ENCODE data around the gene SLC22A23. TPM values are rescaled to one million over a fixed set of nuclear protein-coding genes. Genes with fewer than 3 reads are reported as not detected.

The SLC22A23 gene
- total RNA-seq, 4 donors from 2014 or later: 6.6 to 25.0 (median 14.6) TPM

DNA sequence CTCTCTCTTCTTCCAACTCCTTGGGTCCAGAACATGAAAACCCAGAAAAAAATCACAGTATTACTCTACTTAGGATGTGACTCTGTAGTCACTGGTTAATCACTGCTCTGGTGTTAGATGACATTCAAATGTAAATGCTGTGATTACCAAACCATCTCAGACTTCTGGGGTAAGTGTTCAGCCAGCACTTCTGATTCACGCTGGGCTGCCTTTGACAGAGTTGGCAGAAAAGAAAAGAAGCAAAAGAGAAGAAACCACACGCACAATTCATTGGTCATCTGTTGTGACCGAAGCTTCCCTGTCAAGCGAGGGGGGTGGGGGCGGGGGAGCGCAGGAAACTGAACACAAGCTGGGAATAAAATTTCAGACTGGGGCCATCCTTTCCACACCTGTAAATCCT is 115.4 kb downstream of the SLC22A23 start:
- H3K4me3 ChIP-seq: no peak overlapping the region
- no peaks in the 10 kb centered on the region for H3K36me3 ChIP-seq
- in situ Hi-C loops (cut with MboI; ENCODE audit: low sequenced_read_pairs in 4 of 4): no loop called here
- intact Hi-C loops (cut with DNase I; ENCODE audit: low total_unique reads): loop anchor here (5.0 to 10.0 kb wide), 3 partner anchors 66 to 573 kb away; no protein-coding TSS in a partner anchor
- TF ChIP-seq, protein P1, sequence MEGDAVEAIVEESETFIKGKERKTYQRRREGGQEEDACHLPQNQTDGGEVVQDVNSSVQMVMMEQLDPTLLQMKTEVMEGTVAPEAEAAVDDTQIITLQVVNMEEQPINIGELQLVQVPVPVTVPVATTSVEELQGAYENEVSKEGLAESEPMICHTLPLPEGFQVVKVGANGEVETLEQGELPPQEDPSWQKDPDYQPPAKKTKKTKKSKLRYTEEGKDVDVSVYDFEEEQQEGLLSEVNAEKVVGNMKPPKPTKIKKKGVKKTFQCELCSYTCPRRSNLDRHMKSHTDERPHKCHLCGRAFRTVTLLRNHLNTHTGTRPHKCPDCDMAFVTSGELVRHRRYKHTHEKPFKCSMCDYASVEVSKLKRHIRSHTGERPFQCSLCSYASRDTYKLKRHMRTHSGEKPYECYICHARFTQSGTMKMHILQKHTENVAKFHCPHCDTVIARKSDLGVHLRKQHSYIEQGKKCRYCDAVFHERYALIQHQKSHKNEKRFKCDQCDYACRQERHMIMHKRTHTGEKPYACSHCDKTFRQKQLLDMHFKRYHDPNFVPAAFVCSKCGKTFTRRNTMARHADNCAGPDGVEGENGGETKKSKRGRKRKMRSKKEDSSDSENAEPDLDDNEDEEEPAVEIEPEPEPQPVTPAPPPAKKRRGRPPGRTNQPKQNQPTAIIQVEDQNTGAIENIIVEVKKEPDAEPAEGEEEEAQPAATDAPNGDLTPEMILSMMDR (IDR thresholded peaks at IDR 0.05 in 4 of 5, conservative IDR thresholded peaks at IDR 0.05 in 1 of 5): no peak
- TF ChIP-seq POLR2A (IDR thresholded peaks at IDR 0.05): peak in 1 of 2 donors; percentile 24
- DNase-seq (peak; percentile 55 to 61), ATAC-seq (peak; percentile 59 to 77)
- peaks cover 52 to 58% of the 10 kb centered on the region in 2 donors for H3K4me1 ChIP-seq
- H3K27ac ChIP-seq: peak overlapping the region; percentile 73 to 80 (median 77)
- no peaks in the 10 kb centered on the region for H3K9me3 ChIP-seq
- H3K27me3 ChIP-seq: no peaks in the 10 kb centered on the region

- no peak for TF ChIP-seq POLR2A (IDR thresholded peaks at IDR 0.05)
- TF ChIP-seq, protein P1 (IDR thresholded peaks at IDR 0.05 in 4 of 5, conservative IDR thresholded peaks at IDR 0.05 in 1 of 5): no peak
- Histone ChIP-seq H3K27me3 (no peaks in the 10 kb centered on the region), H3K4me1 (peaks cover 47 to 57% of the 10 kb centered on the region in 2 donors), H3K27ac (peak overlapping the region; percentile 73 to 80 (median 77)), H3K36me3 (no peaks in the 10 kb centered on the region), H3K4me3 (no peak overlapping the region), H3K9me3 (no peaks in the 10 kb centered on the region)
- DNase-seq (no peak), ATAC-seq (peak in 1 of 2 donors; percentile 5)
- in situ Hi-C loops (cut with MboI; ENCODE audit: low sequenced_read_pairs in 4 of 4) (no loop called here), intact Hi-C loops (cut with DNase I; ENCODE audit: low total_unique reads) (loop anchor here (5.0 to 10.0 kb wide), 3 partner anchors 66 to 574 kb away; no protein-coding TSS in a partner anchor)
These were observed 116.0 kb downstream of the SLC22A23 start for GRCh38 chr6:3340894-3341293.

DNA sequence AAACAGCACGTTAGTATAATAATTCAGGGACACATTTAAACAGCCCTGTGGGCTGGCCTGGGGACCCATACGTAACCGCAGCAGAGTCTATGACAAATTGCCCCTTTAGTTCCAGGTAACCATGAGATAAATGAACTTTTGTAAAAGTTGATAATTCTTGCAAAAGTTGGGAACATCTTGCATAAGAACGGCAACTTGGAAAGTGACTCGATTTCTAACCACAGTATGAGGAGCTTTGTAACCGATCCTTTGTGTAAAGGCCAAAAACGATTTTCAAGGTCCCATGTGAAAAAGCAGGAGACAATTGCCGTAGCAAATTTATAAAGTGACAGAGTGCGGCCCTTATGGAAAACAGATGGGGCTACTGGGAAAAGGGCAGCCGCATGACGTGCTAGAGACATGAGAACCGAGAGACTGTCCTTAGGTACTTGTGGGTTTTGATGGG is 116.5 kb downstream of the SLC22A23 start:
- Histone ChIP-seq H3K27ac (peak overlapping the region; percentile 73 to 80 (median 77)), H3K4me3 (no peak overlapping the region), H3K4me1 (peaks cover 44 to 54% of the 10 kb centered on the region in 2 donors), H3K27me3 (no peaks in the 10 kb centered on the region), H3K36me3 (no peaks in the 10 kb centered on the region), H3K9me3 (no peaks in the 10 kb centered on the region)
- TF ChIP-seq, protein P1 (IDR thresholded peaks at IDR 0.05 in 4 of 5, conservative IDR thresholded peaks at IDR 0.05 in 1 of 5): no peak
- no peak for TF ChIP-seq POLR2A (IDR thresholded peaks at IDR 0.05)
- in situ Hi-C loops (cut with MboI; ENCODE audit: low sequenced_read_pairs in 4 of 4) (no loop called here), intact Hi-C loops (cut with DNase I; ENCODE audit: low total_unique reads) (loop anchor here (5.0 to 10.0 kb wide), 3 partner anchors 67 to 574 kb away; no protein-coding TSS in a partner anchor)
- DNase-seq: no peak
- peak; percentile 35 to 49 for ATAC-seq

DNA sequence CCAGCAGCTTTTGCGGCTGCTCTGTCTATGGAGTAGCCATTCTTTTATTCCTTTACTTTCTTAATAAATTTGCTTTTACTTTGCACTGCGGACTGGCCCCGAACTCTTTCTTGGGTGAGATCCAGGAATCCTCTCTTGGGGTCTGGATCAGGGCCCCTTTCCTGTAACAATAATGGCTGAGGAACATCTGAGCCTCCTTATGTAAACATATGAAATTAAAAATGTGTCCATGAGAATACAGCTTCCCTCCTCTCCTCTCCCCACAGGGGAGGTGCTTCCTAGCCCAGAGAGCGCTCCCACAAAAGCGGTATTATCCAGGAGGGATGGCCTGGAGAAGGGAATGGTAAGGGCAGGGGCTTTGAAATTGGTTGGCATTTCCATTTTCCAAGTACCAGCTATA is 117.0 kb downstream of the SLC22A23 start:
- in situ Hi-C loops (cut with MboI; ENCODE audit: low sequenced_read_pairs in 4 of 4): no loop called here
- peaks cover 43 to 52% of the 10 kb centered on the region in 2 donors for H3K4me1 ChIP-seq

More for the DNA sequence above, 117.0 kb downstream of the SLC22A23 start:
- no peaks in the 10 kb centered on the region for H3K27me3 ChIP-seq
- no peaks in the 10 kb centered on the region for H3K9me3 ChIP-seq
- TF ChIP-seq, protein P1 (IDR thresholded peaks at IDR 0.05 in 4 of 5, conservative IDR thresholded peaks at IDR 0.05 in 1 of 5): no peak
- TF ChIP-seq POLR2A (IDR thresholded peaks at IDR 0.05): no peak
- H3K36me3 ChIP-seq: no peaks in the 10 kb centered on the region
- H3K27ac ChIP-seq: peak overlapping the region; percentile 73 to 80 (median 77)
- no peak overlapping the region for H3K4me3 ChIP-seq
- DNase-seq (no peak), ATAC-seq (no peak)
- intact Hi-C loops (cut with DNase I; ENCODE audit: low total_unique reads): loop anchor here (5.0 to 10.0 kb wide), 3 partner anchors 67 to 575 kb away; no protein-coding TSS in a partner anchor

Measured in gastrocnemius medialis (tissue), 4 donors.